HG03039 (cell line): ENCODE results near the gene SLC16A1.
"Not testable (repeated sequence)": the region's sequence is repeated elsewhere in the genome, so short reads cannot be mapped to it uniquely, and the experiment has no call there.

Source experiments
- ATAC-seq: cut with Tn5 transposase; IDR thresholded peaks from one replicate; pipeline ENCODE4 v1.9.1; 2021; ENCODE audit warnings: mild to moderate bottlenecking, moderate library complexity; ENCODE audit not compliant: unreplicated experiment

The SLC16A1 gene

GRCh38 chr1:112955773-112956543 lies at the start of gene SLC16A1:
SLC16A1 (minus strand) TSS chr1:112956196; CDS start chr1:112929308, 26,888 bp downstream.
- peak; percentile 72 for ATAC-seq

GRCh38 chr1:113003751-113004690 lies 48.0 kb upstream of the SLC16A1 start:
- no peak for ATAC-seq

GRCh38 chr1:113002297-113002696 lies 46.3 kb upstream of the SLC16A1 start:
- no peak for ATAC-seq

- ATAC-seq: no peak
Observed at GRCh38 chr1:112998592-112999235, 42.7 kb upstream of the SLC16A1 start.

GRCh38 chr1:112997781-112998180 lies 41.8 kb upstream of the SLC16A1 start:
- ATAC-seq: no peak

GRCh38 chr1:112995890-112996289 lies 39.9 kb upstream of the SLC16A1 start:
- no peak for ATAC-seq

- ATAC-seq: not testable (repeated sequence)
Observed at GRCh38 chr1:112995021-112995420, 39.0 kb upstream of the SLC16A1 start.

- no peak for ATAC-seq
Observed at GRCh38 chr1:112992780-112993179, 36.8 kb upstream of the SLC16A1 start.

GRCh38 chr1:112991402-112992120 lies 35.6 kb upstream of the SLC16A1 start:
- ATAC-seq: no peak

- no peak for ATAC-seq
Observed at GRCh38 chr1:112990271-112990670, 34.3 kb upstream of the SLC16A1 start.

- no peak for ATAC-seq
Observed at GRCh38 chr1:112988367-112988766, 32.4 kb upstream of the SLC16A1 start.

GRCh38 chr1:112985123-112985522 lies 29.1 kb upstream of the SLC16A1 start:
- ATAC-seq: no peak

- ATAC-seq: no peak
Observed at GRCh38 chr1:112983537-112984131, 27.6 kb upstream of the SLC16A1 start.

GRCh38 chr1:112982853-112983536 lies 27.0 kb upstream of the SLC16A1 start:
- ATAC-seq: no peak

GRCh38 chr1:112982328-112982727 lies 26.3 kb upstream of the SLC16A1 start:
- ATAC-seq: no peak

GRCh38 chr1:112981834-112982233 lies 25.8 kb upstream of the SLC16A1 start:
- not testable (repeated sequence) for ATAC-seq

- no peak for ATAC-seq
Observed at GRCh38 chr1:112981426-112981825, 25.4 kb upstream of the SLC16A1 start.

GRCh38 chr1:112975336-112975735 lies 19.3 kb upstream of the SLC16A1 start:
- no peak for ATAC-seq

GRCh38 chr1:112974646-112975045 lies 18.6 kb upstream of the SLC16A1 start:
- no peak for ATAC-seq

GRCh38 chr1:112973788-112974187 lies 17.8 kb upstream of the SLC16A1 start:
- ATAC-seq: no peak
